Measurements from ENCODE around the gene LIMS1.
"Not testable (repeated sequence)": the region's sequence is repeated elsewhere in the genome, so short reads cannot be mapped to it uniquely, and the experiment has no call there.

Gene LIMS1

GRCh38 chr2:108589372-108589771, 55.1 kb downstream of the LIMS1 start:
- no peak for DNase-seq

- no peak for DNase-seq
These were observed 55.5 kb downstream of the LIMS1 start for GRCh38 chr2:108589781-108590180.

- DNase-seq: no peak
These were observed 56.9 kb downstream of the LIMS1 start for GRCh38 chr2:108591163-108591562.

GRCh38 chr2:108593547-108594098, 59.4 kb downstream of the LIMS1 start:
- DNase-seq: no peak

GRCh38 chr2:108594132-108594981, 60.1 kb downstream of the LIMS1 start:
- no peak for DNase-seq

- no peak for DNase-seq
These were observed 60.8 kb downstream of the LIMS1 start for GRCh38 chr2:108594982-108595464.

GRCh38 chr2:108595771-108596170, 61.5 kb downstream of the LIMS1 start:
- not testable (repeated sequence) for DNase-seq

- DNase-seq: not testable (repeated sequence)
These were observed 63.0 kb downstream of the LIMS1 start for GRCh38 chr2:108597105-108597744.

- not testable (repeated sequence) for DNase-seq
These were observed 66.9 kb downstream of the LIMS1 start for GRCh38 chr2:108601199-108601598.

GRCh38 chr2:108602422-108602821, 68.2 kb downstream of the LIMS1 start:
- DNase-seq: no peak

- no peak for DNase-seq
These were observed 69.9 kb downstream of the LIMS1 start for GRCh38 chr2:108604196-108604595.

- no peak for DNase-seq
These were observed 71.7 kb downstream of the LIMS1 start for GRCh38 chr2:108605947-108606346.

GRCh38 chr2:108607706-108608301, 73.5 kb downstream of the LIMS1 start:
- peak; percentile 44 for DNase-seq

GRCh38 chr2:108611021-108611420, 76.8 kb downstream of the LIMS1 start:
- no peak for DNase-seq

- no peak for DNase-seq
These were observed 77.9 kb downstream of the LIMS1 start for GRCh38 chr2:108612153-108612513.

- no peak for DNase-seq
These were observed 78.4 kb downstream of the LIMS1 start for GRCh38 chr2:108612514-108613183.

GRCh38 chr2:108613261-108614042, 79.2 kb downstream of the LIMS1 start:
- DNase-seq: no peak

GRCh38 chr2:108614043-108614545, 79.8 kb downstream of the LIMS1 start:
- DNase-seq: no peak

- DNase-seq: no peak
These were observed 80.4 kb downstream of the LIMS1 start for GRCh38 chr2:108614659-108615058.

- DNase-seq: no peak
These were observed 81.3 kb downstream of the LIMS1 start for GRCh38 chr2:108615480-108616090.

GRCh38 chr2:108616318-108616717, 82.0 kb downstream of the LIMS1 start:
- no peak for DNase-seq
